NCI-H2029 treated with DMSO at 0.1 percent for 48 hours (cell line): ENCODE data around the gene SNX14.
"Not testable (repeated sequence)": the region's sequence is repeated elsewhere in the genome, so short reads cannot be mapped to it uniquely, and the experiment has no call there.

Experiments used
- DNase-seq: peaks from one replicate; lab custom pipeline; 2025; lab: John Stamatoyannopoulos, UW

Gene SNX14

GRCh38 chr6:85593438-85594196 is at the start of gene SNX14:
Gene SNX14, minus strand, starts transcription at chr6:85593858. Its CDS starts 140 bp downstream, at chr6:85593718.
- DNase-seq, result peak; percentile 69

- peak; percentile 94 for DNase-seq
Measured at GRCh38 chr6:85642774-85643536, 49.3 kb upstream of the SNX14 start, which contains the start of gene SYNCRIP. Gene SYNCRIP, minus strand, starts transcription at chr6:85642886. Its CDS starts 1,447 bp downstream, at chr6:85641439.

GRCh38 chr6:85641897-85642773 is 48.5 kb upstream of the SNX14 start:
- peak; percentile 53 for DNase-seq

- no peak for DNase-seq
Measured at GRCh38 chr6:85641522-85641896, 47.9 kb upstream of the SNX14 start.

- no peak for DNase-seq
Measured at GRCh38 chr6:85640821-85641220, 47.2 kb upstream of the SNX14 start.

DNA sequence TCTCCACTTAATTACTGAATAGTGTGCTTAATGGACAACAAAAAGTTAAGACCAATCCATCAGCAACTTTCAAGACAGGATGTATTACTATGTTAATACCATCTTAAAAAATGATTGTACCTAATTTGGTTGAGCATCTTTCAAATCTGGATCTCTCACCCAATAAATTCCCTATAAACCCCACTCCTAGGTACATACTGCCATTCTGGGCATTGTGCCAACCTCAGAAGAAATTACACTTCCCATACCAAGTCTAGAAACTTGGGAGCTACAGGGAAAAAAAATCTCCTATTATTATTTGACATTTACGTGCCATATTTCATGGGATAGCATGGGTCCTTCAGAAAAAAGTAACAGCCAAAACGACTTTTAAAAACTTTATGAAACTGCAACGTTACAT is 43.9 kb upstream of the SNX14 start:
- DNase-seq, result no peak

- no peak for DNase-seq
Measured at GRCh38 chr6:85632164-85632942, 38.7 kb upstream of the SNX14 start.

GRCh38 chr6:85631117-85631516 is 37.5 kb upstream of the SNX14 start:
- DNase-seq, result not testable (repeated sequence)

DNA sequence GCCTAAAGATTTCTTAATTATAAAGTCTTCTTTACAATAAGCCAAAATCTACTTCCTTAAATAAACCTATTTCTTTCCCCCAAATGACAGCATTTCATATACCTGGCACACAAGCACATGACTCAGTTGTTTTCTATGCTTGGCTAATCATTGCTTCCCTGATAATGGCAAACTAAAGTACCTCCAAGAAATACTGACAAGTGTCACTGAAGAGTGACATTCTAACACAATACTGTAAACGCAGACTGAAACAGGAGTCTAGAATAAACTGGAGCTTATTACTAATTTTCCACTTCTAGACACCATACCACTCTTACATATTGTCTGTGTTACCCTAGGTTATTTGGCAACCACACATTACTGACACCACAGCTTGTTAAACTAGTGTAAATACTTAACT is 34.7 kb upstream of the SNX14 start:
- DNase-seq, result no peak

DNA sequence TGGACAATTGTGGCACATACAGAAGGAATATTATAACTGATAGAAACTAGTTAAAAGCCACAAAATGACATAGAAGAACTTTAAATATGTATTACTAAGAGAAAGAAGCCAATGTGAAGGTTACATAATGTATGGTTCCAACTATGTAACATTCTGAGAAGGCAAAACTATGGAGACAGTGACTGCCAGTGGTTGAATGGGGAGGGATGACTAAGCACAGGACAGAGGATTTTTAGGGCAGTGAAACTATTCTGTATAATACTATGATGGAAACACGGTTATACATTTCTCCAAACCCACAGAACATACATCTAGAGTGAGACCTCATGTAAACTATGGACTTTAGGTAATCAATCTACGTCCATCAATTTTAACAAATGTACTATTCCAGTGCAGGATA is 26.6 kb upstream of the SNX14 start:
- DNase-seq, result no peak

GRCh38 chr6:85614780-85615179 is 21.1 kb upstream of the SNX14 start:
- DNase-seq, result no peak

DNA sequence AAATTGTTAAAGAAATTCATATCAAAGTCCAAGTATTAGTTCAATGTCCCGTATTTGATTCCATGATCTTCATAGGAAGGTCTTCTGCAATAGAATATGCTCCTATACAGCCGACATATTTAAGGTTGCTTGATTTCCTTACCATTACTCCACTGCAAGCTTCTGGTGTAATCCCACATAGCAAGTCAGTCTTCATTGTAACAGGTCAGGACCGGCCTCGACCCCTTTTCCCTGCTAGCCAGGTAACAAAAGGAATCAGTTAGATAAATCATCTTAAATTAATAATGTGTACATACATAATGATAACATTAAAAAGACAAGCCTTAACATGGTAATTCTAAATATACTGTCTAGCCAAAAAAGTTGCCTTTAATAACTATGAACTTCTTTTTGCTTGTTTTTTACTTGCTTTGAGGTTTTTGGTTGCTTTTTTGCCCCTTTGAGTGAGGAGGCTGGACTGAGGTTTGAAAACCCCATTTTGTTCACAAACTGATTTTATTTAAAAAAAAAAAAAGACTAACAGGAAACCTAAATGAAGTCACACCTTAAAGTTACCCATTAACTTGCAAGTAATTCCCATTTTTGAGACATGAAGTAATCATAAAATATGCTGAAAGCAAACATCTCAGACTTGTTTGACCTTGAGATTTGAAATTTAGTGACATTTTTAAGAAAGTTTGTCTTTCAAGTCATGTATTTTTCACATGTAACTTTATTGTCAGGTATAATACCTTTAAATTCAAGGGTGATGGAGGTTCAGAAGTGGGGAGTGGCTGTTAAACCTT is 19.2 kb upstream of the SNX14 start:
- no peak for DNase-seq

DNA sequence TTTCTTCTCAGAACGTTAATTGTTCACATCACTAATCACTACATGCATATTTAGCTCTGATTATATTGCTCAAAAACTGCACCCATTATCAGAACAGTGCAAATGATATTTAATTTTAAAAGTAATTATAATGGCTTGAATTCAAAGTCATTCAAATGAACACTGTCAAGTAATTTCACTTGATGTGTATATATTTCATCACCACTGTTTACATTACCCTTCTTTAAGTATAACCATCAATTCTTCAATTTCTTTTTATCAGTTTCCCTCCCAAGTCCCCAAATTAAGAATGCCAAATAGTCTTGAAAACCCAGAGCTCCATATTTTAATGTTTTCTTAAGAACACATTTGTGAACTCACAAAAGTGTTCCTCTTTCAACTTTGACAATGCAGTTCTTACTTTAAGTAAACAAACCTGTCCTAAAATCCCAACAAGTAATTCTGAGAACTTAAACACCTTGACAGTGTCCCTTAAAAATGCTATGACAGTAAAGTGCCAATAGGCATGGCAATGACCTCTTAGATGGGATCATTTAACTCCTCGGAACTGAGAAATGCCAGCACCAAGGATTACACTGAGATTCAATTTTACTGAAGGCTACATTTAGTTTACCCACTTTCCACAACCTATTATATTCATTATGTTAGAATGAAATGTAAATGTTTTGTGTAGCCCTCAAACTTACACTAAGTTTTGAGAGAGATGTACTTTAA is 16.7 kb upstream of the SNX14 start:
- DNase-seq, result no peak

DNA sequence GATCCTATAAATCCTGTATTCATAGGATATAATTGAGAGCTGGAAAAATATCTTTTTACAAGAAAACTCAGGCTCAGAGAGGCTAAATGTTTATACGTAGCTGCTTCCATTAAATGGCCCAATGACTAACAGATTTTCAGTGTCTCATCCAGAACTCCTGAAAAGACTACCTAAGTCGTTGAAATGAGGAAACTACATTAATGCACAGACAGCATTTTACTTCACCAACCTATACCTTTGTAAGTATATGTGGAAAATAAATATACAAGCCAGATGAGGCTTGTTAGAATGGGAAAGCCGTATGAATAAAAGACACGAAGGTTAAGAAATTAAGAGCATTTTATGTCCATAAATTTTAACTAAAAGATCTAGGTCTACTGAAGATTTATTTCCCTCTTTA is 8.4 kb upstream of the SNX14 start:
- DNase-seq, result no peak

- no peak for DNase-seq
Measured at GRCh38 chr6:85600713-85601313, 7.2 kb upstream of the SNX14 start.

DNA sequence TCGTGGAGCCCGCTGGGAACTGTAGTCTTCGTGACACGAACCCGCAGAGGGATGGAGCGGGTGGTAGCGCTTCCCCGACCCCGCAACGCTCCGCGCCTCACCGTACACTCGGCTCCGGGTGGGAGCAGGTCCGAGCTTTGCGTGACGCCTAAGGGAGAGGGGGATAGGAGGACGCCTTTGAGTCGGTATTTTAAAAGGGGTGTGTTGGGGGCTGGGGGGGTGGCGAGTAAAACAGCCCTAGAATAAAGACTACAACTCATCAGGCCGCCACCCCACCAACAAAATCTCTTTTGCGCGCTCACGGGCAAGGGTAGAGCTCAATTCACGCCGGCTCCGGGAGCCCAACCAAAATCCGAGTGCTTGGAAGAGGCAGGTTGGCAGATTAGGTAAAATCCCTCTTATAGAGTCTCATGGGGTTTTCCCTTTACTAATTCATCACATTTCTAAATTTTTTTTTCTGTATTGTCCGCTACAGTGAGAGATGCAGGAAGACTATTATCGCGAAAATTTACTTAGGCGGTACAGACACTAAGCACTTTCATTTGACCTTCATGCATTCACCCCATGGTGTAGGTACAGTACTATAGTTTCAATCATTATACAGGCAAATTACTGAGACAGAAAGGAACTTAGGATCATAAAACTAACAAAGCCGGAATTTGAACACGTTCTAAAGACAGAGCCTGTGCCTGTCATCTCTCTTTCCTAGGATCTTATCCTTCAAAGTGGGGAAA is 706 bp upstream of the SNX14 start:
- DNase-seq, result no peak

GRCh38 chr6:85592033-85592432 is 1.6 kb downstream of the SNX14 start:
- DNase-seq, result no peak

DNA sequence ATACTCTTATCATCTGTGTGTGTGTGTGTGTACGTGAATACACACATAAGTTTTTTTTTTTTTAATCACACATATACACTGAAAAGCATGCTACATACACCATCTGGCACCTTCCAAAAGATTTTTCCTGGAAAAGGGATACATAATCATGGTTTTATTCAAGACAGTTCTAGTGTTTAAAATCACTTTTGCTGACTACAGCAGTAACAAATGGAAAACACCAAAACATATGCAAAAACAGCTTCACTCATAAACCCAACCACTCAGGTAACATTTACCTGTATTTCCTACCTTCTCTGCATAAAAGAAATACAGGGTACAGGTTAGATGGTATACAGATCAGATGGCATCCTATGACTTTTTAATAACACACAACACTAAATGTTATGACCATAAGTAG is 2.5 kb downstream of the SNX14 start:
- DNase-seq, result no peak

DNA sequence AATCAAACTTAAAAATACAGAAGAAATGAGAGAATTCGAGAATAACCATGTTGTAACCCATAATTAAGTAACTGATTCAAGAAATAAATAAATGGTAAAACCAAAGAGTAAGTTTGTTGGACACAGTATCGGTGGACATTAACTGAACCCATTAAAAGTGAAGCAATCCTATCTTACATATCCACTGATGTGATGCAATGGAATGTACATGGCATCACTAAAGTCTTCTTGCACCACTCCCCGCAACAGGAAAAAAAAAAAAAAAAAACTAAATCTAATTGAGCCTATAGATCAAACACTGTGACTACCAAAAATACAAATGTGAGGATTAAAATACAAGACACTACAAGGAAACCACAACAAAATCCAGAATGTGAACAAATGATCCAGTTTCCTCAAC is 7.9 kb downstream of the SNX14 start:
- DNase-seq, result no peak
